MG63 (cell line): Measurements from ENCODE around the gene ZFYVE26. TPM values are rescaled to one million over a fixed set of nuclear protein-coding genes. Genes with fewer than 3 reads are reported as not detected.

Experiments used
- DNase-seq: peaks from one replicate; pipeline ENCODE4 v3.0.0-alpha.2; 2020
- H3K27me3 ChIP-seq: fragments of 250-450 bp; sonication (Bioruptor Pico); 2 replicates; pipeline ENCODE4 v1.5.1; 2020; ENCODE audit warnings: mild to moderate bottlenecking, moderate library complexity
- H3K36me3 ChIP-seq: fragments of 250-450 bp; sonication (Bioruptor Pico); 2 replicates; pipeline ENCODE4 v1.5.1; 2020; ENCODE audit warnings: mild to moderate bottlenecking, moderate library complexity
- H3K4me3 ChIP-seq: fragments of 250-450 bp; sonication (Bioruptor Pico); 2 replicates; pipeline ENCODE4 v1.5.1; 2020; ENCODE audit warnings: mild to moderate bottlenecking, moderate library complexity
- H3K9me3 ChIP-seq: fragments of 250-450 bp; sonication (Bioruptor Pico); 2 replicates; pipeline ENCODE4 v1.5.1; 2020; ENCODE audit warnings: mild to moderate bottlenecking, moderate library complexity
- total RNA-seq: library from RNA; depleted of rRNA; stranded (reverse); fragments of >200 nt; shearing (Covaris generic); gene quantifications from 2 replicates; pipeline ENCODE4 v1.2.3, GENCODE V29; 2014; ENCODE audit warnings: low replicate concordance; rRNA removed

Gene ZFYVE26
- total RNA-seq, result 3.3 and 9.7 TPM in 2 replicates

- DNase-seq, result peak; percentile 90
- H3K36me3 ChIP-seq, result 0 out of 2 replicates have a peak, but pooled peaks cover 3% of the 10 kb centered on the region
Observed at GRCh38 chr14:67816326-67817002, at the start of gene ZFYVE26. Gene ZFYVE26 (minus strand): TSS chr14:67816590. CDS start chr14:67815963, 627 bp downstream.

DNA sequence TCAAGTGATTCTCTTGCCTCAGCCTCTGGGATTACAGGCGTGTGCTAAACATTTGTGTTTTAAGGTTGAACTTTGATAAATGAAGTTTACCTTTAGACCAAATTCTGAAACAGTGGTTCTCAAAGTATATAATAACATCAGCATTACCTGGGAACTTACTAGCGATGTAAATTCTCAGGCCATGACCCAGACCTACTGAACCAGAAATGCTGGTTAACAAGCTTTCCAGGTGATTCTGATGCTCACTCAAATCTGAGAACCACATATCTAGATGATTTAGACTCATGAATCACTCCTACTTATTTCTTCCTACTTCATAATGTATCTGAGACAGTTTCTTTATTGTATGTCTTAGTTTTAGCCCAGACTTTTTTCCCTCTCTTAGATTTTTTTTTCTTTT lies 46.8 kb upstream of the ZFYVE26 start:
- no peaks in the 10 kb centered on the region for H3K9me3 ChIP-seq
- H3K27me3 ChIP-seq, result no peaks in the 10 kb centered on the region
- DNase-seq, result no peak
- H3K4me3 ChIP-seq, result no peak overlapping the region
- no peaks in the 10 kb centered on the region for H3K36me3 ChIP-seq

More at GRCh38 chr14:67816326-67817002, at the start of gene ZFYVE26:
- Histone ChIP-seq H3K9me3 (no peaks in the 10 kb centered on the region), H3K27me3 (no peaks in the 10 kb centered on the region), H3K4me3 (peak within 1 kb of the TSS; percentile 90)

GRCh38 chr14:67859169-67859749 lies 42.9 kb upstream of the ZFYVE26 start:
- no peak for DNase-seq
- Histone ChIP-seq H3K9me3 (no peaks in the 10 kb centered on the region), H3K4me3 (no peak overlapping the region), H3K27me3 (no peaks in the 10 kb centered on the region), H3K36me3 (no peaks in the 10 kb centered on the region)

GRCh38 chr14:67857778-67858350 lies 41.5 kb upstream of the ZFYVE26 start:
- Histone ChIP-seq H3K9me3 (no peaks in the 10 kb centered on the region), H3K36me3 (no peaks in the 10 kb centered on the region), H3K4me3 (no peak overlapping the region), H3K27me3 (no peaks in the 10 kb centered on the region)
- DNase-seq, result peak; percentile 71

GRCh38 chr14:67856827-67857226 lies 40.4 kb upstream of the ZFYVE26 start:
- H3K36me3 ChIP-seq, result no peaks in the 10 kb centered on the region
- DNase-seq, result no peak
- H3K4me3 ChIP-seq, result no peak overlapping the region
- no peaks in the 10 kb centered on the region for H3K27me3 ChIP-seq
- H3K9me3 ChIP-seq, result no peaks in the 10 kb centered on the region

- H3K36me3 ChIP-seq, result no peaks in the 10 kb centered on the region
- DNase-seq, result no peak
- H3K4me3 ChIP-seq, result no peak overlapping the region
- H3K27me3 ChIP-seq, result no peaks in the 10 kb centered on the region
- H3K9me3 ChIP-seq, result no peaks in the 10 kb centered on the region
Observed at GRCh38 chr14:67853715-67854114, 37.3 kb upstream of the ZFYVE26 start.

DNA sequence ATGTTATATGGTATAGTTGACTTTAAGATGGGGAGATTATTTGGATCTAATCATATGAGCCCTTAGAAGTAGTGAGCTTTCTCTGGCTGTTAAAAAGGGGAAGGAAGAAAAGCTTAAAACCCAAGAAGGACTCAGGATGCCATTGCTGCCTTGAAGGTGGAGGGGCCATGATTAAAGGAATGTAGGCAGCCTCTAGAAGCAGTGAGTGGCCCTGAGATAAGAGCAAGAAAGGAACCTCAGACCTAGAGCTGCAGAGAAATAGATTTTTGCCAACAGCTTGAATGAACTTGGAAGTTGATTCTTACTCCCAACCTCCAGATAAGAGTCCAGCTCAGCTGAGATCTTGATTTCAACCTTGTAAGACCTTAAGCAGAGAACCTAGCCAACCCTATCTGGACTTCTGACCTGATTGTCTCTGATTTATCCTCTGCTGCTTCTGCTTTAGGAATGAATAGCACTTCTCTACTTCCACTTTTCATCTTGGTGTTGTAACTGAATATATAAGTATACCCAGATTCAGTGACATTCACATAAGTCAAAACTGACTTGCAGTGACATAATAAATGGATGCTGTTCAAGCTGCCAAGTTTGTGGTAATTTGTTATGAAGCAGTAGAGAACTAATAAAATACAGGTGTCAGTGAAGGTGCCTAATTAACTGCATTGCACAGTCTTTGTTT lies 36.7 kb upstream of the ZFYVE26 start:
- no peak overlapping the region for H3K4me3 ChIP-seq
- no peak for DNase-seq
- no peaks in the 10 kb centered on the region for H3K9me3 ChIP-seq
- H3K36me3 ChIP-seq, result no peaks in the 10 kb centered on the region
- no peaks in the 10 kb centered on the region for H3K27me3 ChIP-seq

- DNase-seq, result no peak
- H3K36me3 ChIP-seq, result no peaks in the 10 kb centered on the region
- H3K4me3 ChIP-seq, result no peak overlapping the region
- no peaks in the 10 kb centered on the region for H3K27me3 ChIP-seq
- H3K9me3 ChIP-seq, result no peaks in the 10 kb centered on the region
Observed at GRCh38 chr14:67851785-67852410, 35.5 kb upstream of the ZFYVE26 start.

DNA sequence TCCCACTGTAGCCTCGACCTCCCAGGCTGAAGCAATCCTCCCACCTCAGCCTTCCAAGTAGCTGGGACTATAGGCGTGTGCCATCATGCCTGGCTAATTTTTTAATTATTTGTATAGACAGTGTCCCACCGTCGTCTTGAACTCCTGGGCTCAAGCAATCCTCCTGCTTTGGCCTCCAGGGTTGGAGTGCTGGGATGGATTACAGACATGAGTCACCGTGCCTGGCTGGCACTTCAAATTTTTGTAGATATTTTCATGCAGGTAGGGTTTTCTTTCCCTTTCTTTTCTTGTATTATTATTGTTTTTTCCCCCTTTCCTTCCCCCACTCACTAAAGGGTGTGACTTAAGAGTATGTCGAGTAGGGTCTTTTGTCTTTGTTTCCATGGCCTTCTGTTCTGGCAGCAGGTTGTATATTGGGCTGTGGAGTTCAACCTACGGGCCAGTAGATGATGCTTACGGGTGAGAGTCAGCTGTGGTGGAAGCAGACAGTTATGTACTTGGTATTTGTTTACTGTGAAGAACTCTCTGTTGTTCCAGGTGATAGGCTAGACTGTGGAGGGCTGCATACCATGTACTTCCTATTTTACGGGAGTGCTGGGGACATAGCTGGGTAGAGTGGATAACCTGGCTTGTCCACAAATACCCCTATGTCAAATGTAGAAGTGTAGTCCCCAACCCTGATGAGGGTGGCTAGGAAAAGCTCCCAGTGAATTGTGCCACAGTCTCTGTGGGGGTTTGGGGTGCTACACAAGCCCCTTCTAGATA lies 33.9 kb upstream of the ZFYVE26 start:
- H3K36me3 ChIP-seq, result no peaks in the 10 kb centered on the region
- no peak overlapping the region for H3K4me3 ChIP-seq
- no peak for DNase-seq
- H3K9me3 ChIP-seq, result no peaks in the 10 kb centered on the region
- no peaks in the 10 kb centered on the region for H3K27me3 ChIP-seq

- Histone ChIP-seq H3K9me3 (no peaks in the 10 kb centered on the region), H3K4me3 (no peak overlapping the region), H3K27me3 (no peaks in the 10 kb centered on the region), H3K36me3 (no peaks in the 10 kb centered on the region)
- no peak for DNase-seq
Observed at GRCh38 chr14:67846029-67846610, 29.7 kb upstream of the ZFYVE26 start.

GRCh38 chr14:67837011-67837624 lies 20.7 kb upstream of the ZFYVE26 start:
- no peaks in the 10 kb centered on the region for H3K27me3 ChIP-seq
- no peak overlapping the region for H3K4me3 ChIP-seq
- H3K36me3 ChIP-seq, result no peaks in the 10 kb centered on the region
- H3K9me3 ChIP-seq, result no peaks in the 10 kb centered on the region
- peak; percentile 38 for DNase-seq

DNA sequence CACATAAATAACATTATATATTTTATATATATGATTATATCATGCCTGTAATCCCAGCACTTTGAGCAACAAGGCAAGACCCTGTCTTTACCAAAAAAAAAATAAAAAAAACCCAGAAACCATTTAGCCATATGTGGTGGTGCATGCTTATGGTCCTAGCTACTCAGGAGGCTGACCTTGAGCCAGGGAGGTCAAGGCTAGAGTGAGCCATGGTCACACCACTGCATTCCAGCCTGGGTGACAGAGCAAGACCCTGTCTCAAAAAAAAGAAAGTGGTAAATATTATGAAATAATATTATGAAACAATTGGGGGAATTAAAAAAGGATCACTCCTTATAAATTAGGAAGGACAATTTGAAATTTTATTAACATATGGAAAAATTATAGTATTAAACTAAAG lies 19.2 kb upstream of the ZFYVE26 start:
- H3K27me3 ChIP-seq, result no peaks in the 10 kb centered on the region
- no peaks in the 10 kb centered on the region for H3K36me3 ChIP-seq
- DNase-seq, result no peak
- H3K4me3 ChIP-seq, result no peak overlapping the region
- no peaks in the 10 kb centered on the region for H3K9me3 ChIP-seq

DNA sequence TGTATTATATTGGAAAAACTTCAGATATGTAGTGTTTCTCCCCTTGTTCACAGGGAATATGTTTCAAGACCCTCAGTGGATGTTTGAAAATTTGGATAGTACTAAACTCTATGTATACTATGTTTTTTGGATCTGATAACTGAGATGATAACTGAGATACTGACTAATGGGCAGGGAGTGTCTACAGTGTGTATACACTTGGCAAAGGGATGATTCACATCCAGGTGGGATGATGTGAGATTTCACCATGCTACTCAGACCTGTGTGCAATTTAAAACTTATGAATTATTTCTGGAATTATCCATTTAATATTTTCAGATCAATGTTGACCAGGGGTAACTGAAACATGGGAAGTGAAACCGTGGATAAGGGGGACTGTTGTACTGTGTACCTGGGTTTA lies 17.0 kb upstream of the ZFYVE26 start:
- no peak for DNase-seq
- Histone ChIP-seq H3K9me3 (0 out of 2 replicates have a peak, but pooled peaks cover 2% of the 10 kb centered on the region), H3K27me3 (no peaks in the 10 kb centered on the region), H3K4me3 (no peak overlapping the region), H3K36me3 (no peaks in the 10 kb centered on the region)

- Histone ChIP-seq H3K36me3 (no peaks in the 10 kb centered on the region), H3K9me3 (0 out of 2 replicates have a peak, but pooled peaks cover 2% of the 10 kb centered on the region), H3K27me3 (no peaks in the 10 kb centered on the region), H3K4me3 (no peak overlapping the region)
- DNase-seq, result no peak
Observed at GRCh38 chr14:67831113-67831512, 14.7 kb upstream of the ZFYVE26 start.

- DNase-seq, result no peak
- no peaks in the 10 kb centered on the region for H3K36me3 ChIP-seq
- H3K4me3 ChIP-seq, result no peak overlapping the region
- no peaks in the 10 kb centered on the region for H3K27me3 ChIP-seq
- no peaks in the 10 kb centered on the region for H3K9me3 ChIP-seq
Observed at GRCh38 chr14:67821121-67821520, 4.7 kb upstream of the ZFYVE26 start.
